ENCODE data around the gene MYOC. TPM values are rescaled to one million over a fixed set of nuclear protein-coding genes. Genes with fewer than 3 reads are reported as not detected.

The MYOC gene
- total RNA-seq, 3 donors from 2014 or later (not counting 1 experiment from before 2014, with no cell fraction given), result not detected

DNA sequence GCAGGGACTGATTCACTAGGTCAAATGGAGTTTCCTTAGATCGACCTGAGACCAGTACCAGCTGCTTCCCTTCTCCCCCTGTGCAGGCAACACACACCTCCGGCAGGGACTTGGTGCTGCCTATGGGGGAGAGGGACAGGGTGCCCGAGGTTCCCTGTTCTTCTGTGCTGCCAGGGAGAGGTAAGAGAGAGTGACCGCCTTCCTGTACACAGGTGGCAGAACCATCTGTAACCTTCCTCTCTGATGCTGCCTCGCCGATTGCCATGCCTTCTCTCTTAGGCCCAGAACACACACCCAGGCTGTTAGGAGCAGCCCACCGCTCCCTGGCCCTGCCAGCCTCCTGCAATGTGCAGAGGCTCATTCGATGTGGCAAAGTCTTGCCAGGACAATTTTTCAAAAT lies 9.3 kb downstream of the MYOC start:
- Histone ChIP-seq H3K9me3 (ENCODE audit: control insufficient read depth, insufficient read depth, low read length) (no peaks in the 10 kb centered on the region), H3K4me1 (ENCODE audit: control insufficient read depth, insufficient read depth, low read length) (no peaks in the 10 kb centered on the region), H3K27ac (ENCODE audit: low read length) (no peak overlapping the region), H3K36me3 (ENCODE audit: control insufficient read depth, insufficient read depth, low read length) (no peaks in the 10 kb centered on the region), H3K27me3 (ENCODE audit: control insufficient read depth, insufficient read depth, low read length) (no peaks in the 10 kb centered on the region), H3K4me3 (ENCODE audit: low read length) (no peak overlapping the region)
- no peaks in the 10 kb centered on the region for H3K36me3 Mint-ChIP-seq
- intact Hi-C loops (cut with micrococcal nuclease), result no loop called here
- no peaks in the 10 kb centered on the region for H3K9me3 Mint-ChIP-seq
- peaks cover 7 to 11% of the 10 kb centered on the region in 2 donors for H3K4me1 Mint-ChIP-seq
- TF ChIP-seq CTCF (IDR thresholded peaks at IDR 0.05), result no peak
- no peak overlapping the region for H3K4me3 Mint-ChIP-seq
- ATAC-seq (no peak), DNase-seq (no peak)
- H3K27me3 Mint-ChIP-seq (ENCODE audit: low read depth in 2 of 2), result no peaks in the 10 kb centered on the region
- WGBS (ENCODE audit: insufficient coverage), result 84% methylated on average over 7 of the region's 8 CpGs
- H3K27ac Mint-ChIP-seq, result no peak overlapping the region

DNA sequence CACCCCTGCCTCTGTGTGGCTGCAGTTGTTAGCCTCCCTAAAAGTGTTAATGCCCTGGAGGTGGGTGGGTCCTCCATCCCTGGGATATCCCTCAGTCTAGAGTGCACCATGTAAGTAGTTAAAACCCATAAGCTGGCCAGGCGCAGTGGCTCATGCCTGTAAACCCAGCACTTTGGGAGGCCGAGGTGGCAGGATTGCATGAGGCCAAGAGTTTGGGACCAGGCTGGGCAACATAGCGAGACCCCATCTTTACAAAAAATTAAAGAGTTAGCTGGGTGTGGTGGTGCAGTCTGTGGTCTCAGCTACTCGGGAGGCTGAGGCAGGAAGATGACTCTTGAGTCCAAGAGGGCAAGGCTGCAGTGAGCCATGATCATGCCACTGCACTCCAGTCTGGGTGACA lies 10.3 kb downstream of the MYOC start:
- no peaks in the 10 kb centered on the region for H3K9me3 ChIP-seq (ENCODE audit: control insufficient read depth, insufficient read depth, low read length)
- no peaks in the 10 kb centered on the region for H3K27me3 Mint-ChIP-seq (ENCODE audit: low read depth in 2 of 2)

GRCh38 chr1:171641076-171641864 lies 11.2 kb downstream of the MYOC start:
- Histone ChIP-seq H3K4me3 (ENCODE audit: low read length) (no peak overlapping the region), H3K27me3 (ENCODE audit: control insufficient read depth, insufficient read depth, low read length) (no peaks in the 10 kb centered on the region), H3K4me1 (ENCODE audit: control insufficient read depth, insufficient read depth, low read length) (no peaks in the 10 kb centered on the region), H3K36me3 (ENCODE audit: control insufficient read depth, insufficient read depth, low read length) (no peaks in the 10 kb centered on the region), H3K27ac (ENCODE audit: low read length) (no peak overlapping the region), H3K9me3 (ENCODE audit: control insufficient read depth, insufficient read depth, low read length) (no peaks in the 10 kb centered on the region)
- H3K27me3 Mint-ChIP-seq (ENCODE audit: low read depth in 2 of 2), result no peaks in the 10 kb centered on the region
- WGBS (ENCODE audit: insufficient coverage), result 71% methylated on average over 10 of the region's 10 CpGs
- DNase-seq, result no peak
- no peak overlapping the region for H3K27ac Mint-ChIP-seq
- no peak for TF ChIP-seq CTCF (IDR thresholded peaks at IDR 0.05)
- ATAC-seq, result no peak
- H3K4me3 Mint-ChIP-seq, result no peak overlapping the region
- H3K4me1 Mint-ChIP-seq, result peaks cover 7 to 11% of the 10 kb centered on the region in 2 donors
- no peaks in the 10 kb centered on the region for H3K36me3 Mint-ChIP-seq
- intact Hi-C loops (cut with micrococcal nuclease), result no loop called here
- no peaks in the 10 kb centered on the region for H3K9me3 Mint-ChIP-seq

More for the DNA sequence above, 10.3 kb downstream of the MYOC start:
- WGBS (ENCODE audit: insufficient coverage), result 88% methylated on average over 4 of the region's 4 CpGs
- Histone ChIP-seq H3K27ac (ENCODE audit: low read length) (no peak overlapping the region), H3K4me1 (ENCODE audit: control insufficient read depth, insufficient read depth, low read length) (no peaks in the 10 kb centered on the region), H3K36me3 (ENCODE audit: control insufficient read depth, insufficient read depth, low read length) (no peaks in the 10 kb centered on the region), H3K4me3 (ENCODE audit: low read length) (no peak overlapping the region), H3K27me3 (ENCODE audit: control insufficient read depth, insufficient read depth, low read length) (no peaks in the 10 kb centered on the region)
- Mint-ChIP-seq H3K9me3 (no peaks in the 10 kb centered on the region), H3K4me1 (peaks cover 7 to 11% of the 10 kb centered on the region in 2 donors), H3K36me3 (no peaks in the 10 kb centered on the region), H3K27ac (no peak overlapping the region), H3K4me3 (no peak overlapping the region)
- DNase-seq (no peak), ATAC-seq (no peak)
- TF ChIP-seq CTCF (IDR thresholded peaks at IDR 0.05), result no peak
- intact Hi-C loops (cut with micrococcal nuclease), result no loop called here

- peaks cover 7% of the 10 kb centered on the region in 2 donors for H3K4me1 Mint-ChIP-seq
- intact Hi-C loops (cut with micrococcal nuclease), result no loop called here
- DNase-seq (no peak), ATAC-seq (no peak)
- Histone ChIP-seq H3K4me3 (ENCODE audit: low read length) (no peak overlapping the region), H3K27me3 (ENCODE audit: control insufficient read depth, insufficient read depth, low read length) (no peaks in the 10 kb centered on the region), H3K36me3 (ENCODE audit: control insufficient read depth, insufficient read depth, low read length) (no peaks in the 10 kb centered on the region), H3K27ac (ENCODE audit: low read length) (no peak overlapping the region), H3K9me3 (ENCODE audit: control insufficient read depth, insufficient read depth, low read length) (no peaks in the 10 kb centered on the region), H3K4me1 (ENCODE audit: control insufficient read depth, insufficient read depth, low read length) (no peaks in the 10 kb centered on the region)
- no peak overlapping the region for H3K27ac Mint-ChIP-seq
- no peaks in the 10 kb centered on the region for H3K9me3 Mint-ChIP-seq
- no peaks in the 10 kb centered on the region for H3K36me3 Mint-ChIP-seq
- 100% methylated on average over 1 of the region's 1 CpG for WGBS (ENCODE audit: insufficient coverage)
- TF ChIP-seq CTCF (IDR thresholded peaks at IDR 0.05), result no peak
- no peak overlapping the region for H3K4me3 Mint-ChIP-seq
- H3K27me3 Mint-ChIP-seq (ENCODE audit: low read depth in 2 of 2), result no peaks in the 10 kb centered on the region
These were observed 12.3 kb downstream of the MYOC start for GRCh38 chr1:171640225-171640624.
